OCI-LY3 (cell line): ENCODE data around the gene PIK3R4.

Experiments
- H2AFZ ChIP-seq: fragments of 200-600, 300-600 bp; shearing (Covaris generic); 2 replicates; pipeline ENCODE4 v1.6.0; 2014; ENCODE audit warnings: antibody characterized with exemption, low read depth, low read length
- H3K27ac ChIP-seq: fragments of 200-600, 300-600 bp; sonication (generic); 2 replicates; pipeline ENCODE4 v1.5.1; 2014; ENCODE audit warnings: mild to moderate bottlenecking, low read length, moderate library complexity, mixed read lengths
- H3K27me3 ChIP-seq: fragments of 200-600, 300-600 bp; sonication (generic); 2 replicates; pipeline ENCODE4 v1.6.1; 2014; ENCODE audit warnings: low read depth, low read length, mixed read lengths
- H3K36me3 ChIP-seq: fragments of 200-600, 300-600 bp; sonication (generic); replicated peaks from 2 replicates; pipeline ENCODE3; 2014; ENCODE audit warnings: low read depth, low read length, mixed read lengths
- H3K4me1 ChIP-seq: fragments of 300-600, 200-600 bp; sonication (generic); 2 replicates; pipeline ENCODE4 v1.6.1; 2014; ENCODE audit warnings: low read length, mixed read lengths
- H3K4me2 ChIP-seq: fragments of 200-600, 300-600 bp; sonication (generic); 2 replicates; pipeline ENCODE4 v1.6.1; 2014; ENCODE audit warnings: low read length, mixed read lengths
- H3K4me3 ChIP-seq: fragments of 300-600, 200-600 bp; sonication (generic); 2 replicates; pipeline ENCODE4 v1.5.1; 2014; ENCODE audit warnings: antibody characterized with exemption, mild to moderate bottlenecking, low read length, moderate library complexity
- H3K79me2 ChIP-seq: fragments of 300-600, 200-600 bp; shearing (Covaris generic); 2 replicates; pipeline ENCODE4 v1.6.1; 2014; ENCODE audit warnings: mild to moderate bottlenecking, low read length, mixed read lengths
- H3K9ac ChIP-seq: fragments of 300-600, 200-600 bp; shearing (Covaris generic); 2 replicates; pipeline ENCODE4 v1.6.0; 2014; ENCODE audit warnings: mild to moderate bottlenecking, low read length, moderate library complexity
- H3K9me3 ChIP-seq: fragments of 200-600, 300-600 bp; shearing (Covaris generic); 2 replicates; pipeline ENCODE4 v1.6.1; 2014; ENCODE audit warnings: low read length, mixed read lengths; ENCODE audit not compliant: insufficient read depth
- H4K20me1 ChIP-seq: fragments of 200-600, 300-600 bp; sonication (generic); 2 replicates; pipeline ENCODE4 v1.6.1; 2016; ENCODE audit warnings: low read length, mixed read lengths; ENCODE audit not compliant: insufficient read depth
- CTCF ChIP-seq: fragments of 200-600, 300-600 bp; sonication (generic); IDR thresholded peaks from 2 replicates; pipeline ENCODE4 v1.5.1; 2014; ENCODE audit warnings: antibody characterized with exemption, low read length, low read depth
- EZH2phosphoT487 ChIP-seq: fragments of 200-600 bp; shearing (Covaris generic); IDR thresholded peaks from 2 replicates; pipeline ENCODE4 v1.6.1; 2018; ENCODE audit warnings: antibody characterized with exemption, mixed run types, low read depth

PIK3R4 gene

GRCh38 chr3:130743354-130743753 is 3.3 kb downstream of the PIK3R4 start:
- Histone ChIP-seq H3K4me2 (no peak overlapping the region), H3K36me3 (peaks cover 27% of the 10 kb centered on the region), H4K20me1 (0 out of 2 replicates have a peak, but pooled peaks cover 9% of the 10 kb centered on the region), H2AFZ (no peak overlapping the region), H3K27ac (no peak overlapping the region), H3K4me1 (peaks cover 12% of the 10 kb centered on the region), H3K9ac (no peak overlapping the region), H3K27me3 (no peaks in the 10 kb centered on the region), H3K79me2 (peaks cover 75% of the 10 kb centered on the region), H3K9me3 (no peaks in the 10 kb centered on the region), H3K4me3 (no peak overlapping the region)
- TF ChIP-seq CTCF (no peak), EZH2phosphoT487 (no peak)

GRCh38 chr3:130741946-130742610 is 4.6 kb downstream of the PIK3R4 start:
- no peaks in the 10 kb centered on the region for H3K9me3 ChIP-seq
- no peak overlapping the region for H2AFZ ChIP-seq
- H3K4me1 ChIP-seq: peaks cover 6% of the 10 kb centered on the region
- peaks cover 88% of the 10 kb centered on the region for H3K79me2 ChIP-seq
- no peak overlapping the region for H3K27ac ChIP-seq
- no peak overlapping the region for H3K4me2 ChIP-seq
- peaks cover 27% of the 10 kb centered on the region for H3K36me3 ChIP-seq
- 0 out of 2 replicates have a peak, but pooled peaks cover 9% of the 10 kb centered on the region for H4K20me1 ChIP-seq
- no peak overlapping the region for H3K4me3 ChIP-seq
- TF ChIP-seq EZH2phosphoT487 (no peak), CTCF (no peak)
- H3K9ac ChIP-seq: no peak overlapping the region
- no peaks in the 10 kb centered on the region for H3K27me3 ChIP-seq

GRCh38 chr3:130739848-130740247 is 6.8 kb downstream of the PIK3R4 start:
- no peaks in the 10 kb centered on the region for H3K27me3 ChIP-seq
- TF ChIP-seq CTCF (no peak), EZH2phosphoT487 (no peak)
- no peak overlapping the region for H3K4me3 ChIP-seq
- no peak overlapping the region for H3K27ac ChIP-seq
- no peaks in the 10 kb centered on the region for H3K4me1 ChIP-seq
- no peak overlapping the region for H2AFZ ChIP-seq
- H3K4me2 ChIP-seq: no peak overlapping the region
- H3K9me3 ChIP-seq: no peaks in the 10 kb centered on the region
- H3K79me2 ChIP-seq: peaks cover 75% of the 10 kb centered on the region
- H3K9ac ChIP-seq: no peak overlapping the region
- peaks cover 33% of the 10 kb centered on the region for H3K36me3 ChIP-seq
- 0 out of 2 replicates have a peak, but pooled peaks cover 9% of the 10 kb centered on the region for H4K20me1 ChIP-seq

GRCh38 chr3:130738241-130738640 is 8.4 kb downstream of the PIK3R4 start:
- Histone ChIP-seq H3K9ac (no peak overlapping the region), H3K4me2 (no peak overlapping the region), H3K27me3 (no peaks in the 10 kb centered on the region), H2AFZ (no peak overlapping the region), H3K79me2 (peaks cover 59% of the 10 kb centered on the region), H3K27ac (no peak overlapping the region), H3K4me1 (no peaks in the 10 kb centered on the region), H4K20me1 (0 out of 2 replicates have a peak, but pooled peaks cover 9% of the 10 kb centered on the region), H3K9me3 (no peaks in the 10 kb centered on the region), H3K36me3 (peaks cover 23% of the 10 kb centered on the region), H3K4me3 (no peak overlapping the region)
- TF ChIP-seq CTCF (no peak), EZH2phosphoT487 (no peak)
